IPS-18a (cell line): ENCODE results near the gene TPTE2.

Source experiments
- H3K27ac ChIP-seq: one replicate; pipeline ENCODE4 v1.5.1; 2013; ENCODE audit warnings: low read length
- H3K27me3 ChIP-seq: one replicate; pipeline ENCODE4 v1.6.1; 2013; ENCODE audit warnings: mild to moderate bottlenecking, low read length; ENCODE audit not compliant: control insufficient read depth, insufficient read depth
- H3K36me3 ChIP-seq: one replicate; pipeline ENCODE4 v1.6.1; 2013; ENCODE audit warnings: low read depth, low read length; ENCODE audit not compliant: control insufficient read depth
- H3K4me1 ChIP-seq: one replicate; pipeline ENCODE4 v1.6.1; 2013; ENCODE audit warnings: low read depth, low read length; ENCODE audit not compliant: control insufficient read depth
- H3K4me3 ChIP-seq: one replicate; pipeline ENCODE4 v1.5.1; 2013; ENCODE audit warnings: low read length
- H3K9ac ChIP-seq: one replicate; pipeline ENCODE4 v1.6.1; 2013; ENCODE audit warnings: mild to moderate bottlenecking, low read length, moderate library complexity
- H3K9me3 ChIP-seq: one replicate; pipeline ENCODE4 v1.6.1; 2013; ENCODE audit warnings: low read depth, low read length; ENCODE audit not compliant: control insufficient read depth

TPTE2 gene

GRCh38 chr13:19591864-19592263 lies 30.5 kb upstream of the TPTE2 start:
- Histone ChIP-seq H3K27me3 (no peaks in the 10 kb centered on the region), H3K4me3 (no peak overlapping the region), H3K36me3 (no peaks in the 10 kb centered on the region), H3K4me1 (no peaks in the 10 kb centered on the region), H3K9me3 (peaks cover 21% of the 10 kb centered on the region), H3K9ac (no peak overlapping the region), H3K27ac (no peak overlapping the region)

GRCh38 chr13:19590423-19590822 lies 29.1 kb upstream of the TPTE2 start:
- no peaks in the 10 kb centered on the region for H3K4me1 ChIP-seq
- peaks cover 21% of the 10 kb centered on the region for H3K9me3 ChIP-seq
- H3K9ac ChIP-seq = no peak overlapping the region
- H3K4me3 ChIP-seq = no peak overlapping the region
- H3K36me3 ChIP-seq = no peaks in the 10 kb centered on the region
- no peaks in the 10 kb centered on the region for H3K27me3 ChIP-seq
- no peak overlapping the region for H3K27ac ChIP-seq

GRCh38 chr13:19589312-19589711 lies 28.0 kb upstream of the TPTE2 start:
- Histone ChIP-seq H3K27me3 (no peaks in the 10 kb centered on the region), H3K4me1 (no peaks in the 10 kb centered on the region), H3K9me3 (peaks cover 29% of the 10 kb centered on the region), H3K27ac (no peak overlapping the region), H3K9ac (no peak overlapping the region), H3K36me3 (no peaks in the 10 kb centered on the region), H3K4me3 (no peak overlapping the region)

- H3K9ac ChIP-seq = no peak overlapping the region
- no peak overlapping the region for H3K27ac ChIP-seq
- H3K4me1 ChIP-seq = no peaks in the 10 kb centered on the region
- H3K36me3 ChIP-seq = no peaks in the 10 kb centered on the region
- no peaks in the 10 kb centered on the region for H3K27me3 ChIP-seq
- H3K9me3 ChIP-seq = peaks cover 25% of the 10 kb centered on the region
- no peak overlapping the region for H3K4me3 ChIP-seq
Measured at GRCh38 chr13:19587635-19588300, 26.4 kb upstream of the TPTE2 start.

- peaks cover 28% of the 10 kb centered on the region for H3K9me3 ChIP-seq
- H3K4me3 ChIP-seq = no peak overlapping the region
- no peak overlapping the region for H3K9ac ChIP-seq
- H3K36me3 ChIP-seq = no peaks in the 10 kb centered on the region
- H3K27ac ChIP-seq = no peak overlapping the region
- H3K4me1 ChIP-seq = no peaks in the 10 kb centered on the region
- no peaks in the 10 kb centered on the region for H3K27me3 ChIP-seq
Measured at GRCh38 chr13:19586904-19587634, 25.7 kb upstream of the TPTE2 start.

- H3K27me3 ChIP-seq = no peaks in the 10 kb centered on the region
- H3K4me3 ChIP-seq = no peak overlapping the region
- peaks cover 39% of the 10 kb centered on the region for H3K9me3 ChIP-seq
- H3K9ac ChIP-seq = no peak overlapping the region
- no peak overlapping the region for H3K27ac ChIP-seq
- no peaks in the 10 kb centered on the region for H3K4me1 ChIP-seq
- H3K36me3 ChIP-seq = no peaks in the 10 kb centered on the region
Measured at GRCh38 chr13:19581675-19582074, 20.3 kb upstream of the TPTE2 start.

GRCh38 chr13:19575230-19575629 lies 13.9 kb upstream of the TPTE2 start:
- Histone ChIP-seq H3K9ac (no peak overlapping the region), H3K4me3 (no peak overlapping the region), H3K36me3 (no peaks in the 10 kb centered on the region), H3K27me3 (no peaks in the 10 kb centered on the region), H3K9me3 (peaks cover 45% of the 10 kb centered on the region), H3K4me1 (no peaks in the 10 kb centered on the region), H3K27ac (no peak overlapping the region)

GRCh38 chr13:19573120-19573716 lies 11.9 kb upstream of the TPTE2 start:
- H3K4me1 ChIP-seq = no peaks in the 10 kb centered on the region
- peaks cover 45% of the 10 kb centered on the region for H3K9me3 ChIP-seq
- no peak overlapping the region for H3K4me3 ChIP-seq
- no peak overlapping the region for H3K27ac ChIP-seq
- H3K36me3 ChIP-seq = no peaks in the 10 kb centered on the region
- no peaks in the 10 kb centered on the region for H3K27me3 ChIP-seq
- H3K9ac ChIP-seq = no peak overlapping the region

GRCh38 chr13:19572280-19572679 lies 10.9 kb upstream of the TPTE2 start:
- Histone ChIP-seq H3K4me1 (no peaks in the 10 kb centered on the region), H3K4me3 (no peak overlapping the region), H3K9me3 (peaks cover 50% of the 10 kb centered on the region), H3K27me3 (no peaks in the 10 kb centered on the region), H3K36me3 (no peaks in the 10 kb centered on the region), H3K9ac (no peak overlapping the region), H3K27ac (no peak overlapping the region)

GRCh38 chr13:19567820-19568534 lies 6.6 kb upstream of the TPTE2 start:
- Histone ChIP-seq H3K27ac (no peak overlapping the region), H3K27me3 (no peaks in the 10 kb centered on the region), H3K9me3 (peaks cover 48% of the 10 kb centered on the region), H3K4me1 (no peaks in the 10 kb centered on the region), H3K36me3 (no peaks in the 10 kb centered on the region), H3K9ac (no peak overlapping the region), H3K4me3 (no peak overlapping the region)

GRCh38 chr13:19561585-19561984 lies 253 bp upstream of the TPTE2 start:
- Histone ChIP-seq H3K27me3 (no peaks in the 10 kb centered on the region), H3K4me3 (no peak overlapping the region), H3K9me3 (peaks cover 21% of the 10 kb centered on the region), H3K27ac (no peak overlapping the region), H3K36me3 (no peaks in the 10 kb centered on the region), H3K9ac (no peak overlapping the region), H3K4me1 (no peaks in the 10 kb centered on the region)
